Measurements from ENCODE around the gene SOS2. TPM values are rescaled to one million over a fixed set of nuclear protein-coding genes. Genes with fewer than 3 reads are reported as not detected.

Gene SOS2
- total RNA-seq, 1 experiment from 2014 or later, result 9.4 TPM

- H3K4me2 ChIP-seq (ENCODE audit: insufficient read depth, insufficient read length, low read length), result no peak overlapping the region
- no peak overlapping the region for H4K8ac ChIP-seq (replicated peaks; ENCODE audit: insufficient read length, low read depth, low read length)
- H2BK20ac ChIP-seq (ENCODE audit: low read depth, low read length, poor library complexity, severe bottlenecking), result no peak overlapping the region
- no CpG with 5 or more reads among the region's 1 CpG for WGBS (ENCODE audit: extremely low coverage, insufficient read length, low lambda C conversion rate)
- no peak overlapping the region for H3K4ac ChIP-seq (ENCODE audit: low read depth, low read length)
- no peak overlapping the region for H3K14ac ChIP-seq (ENCODE audit: insufficient read depth, low read length)
- no peak overlapping the region for H2BK15ac ChIP-seq (ENCODE audit: low read depth, low read length)
- no peak overlapping the region for H2BK5ac ChIP-seq (ENCODE audit: insufficient read length, low read length)
- H2BK120ac ChIP-seq (ENCODE audit: low read depth, low read length, poor library complexity, severe bottlenecking), result no peak overlapping the region
- H3K27ac Mint-ChIP-seq, result no peak overlapping the region
- peaks cover 3% of the 10 kb centered on the region for H3K79me1 ChIP-seq (ENCODE audit: insufficient read depth, low read depth, low read length, poor library complexity, severe bottlenecking)
- H4K91ac ChIP-seq (ENCODE audit: insufficient read length, low read depth, low read length), result no peak overlapping the region
- no peak overlapping the region for H3K56ac ChIP-seq (ENCODE audit: insufficient read length, low read depth, low read length)
- no peak overlapping the region for H3T11ph ChIP-seq (ENCODE audit: low read length)
- no peaks in the 10 kb centered on the region for H3K79me2 ChIP-seq (ENCODE audit: insufficient read depth, low read length)
- no peaks in the 10 kb centered on the region for H3K27me3 Mint-ChIP-seq (ENCODE audit: low read depth)
- H3K27ac ChIP-seq (ENCODE audit: insufficient read length, low read depth, low read length), result no peak overlapping the region
- H2AFZ ChIP-seq (ENCODE audit: low read length), result no peak overlapping the region
- no peak overlapping the region for H2BK12ac ChIP-seq (ENCODE audit: insufficient read length, low read depth, low read length)
- no peaks in the 10 kb centered on the region for H3K23me2 ChIP-seq (ENCODE audit: insufficient read length, low read depth, low read length, poor library complexity, severe bottlenecking)
- H3K18ac ChIP-seq (ENCODE audit: insufficient read length, low read depth, low read length), result no peak overlapping the region
- H3K4me1 ChIP-seq (ENCODE audit: insufficient read depth, low read length), result no peaks in the 10 kb centered on the region
- peaks cover 2 to 3% of the 10 kb centered on the region in 2 experiments; a peak in 3 of 4 replicates for H3K4me1 Mint-ChIP-seq
- no peaks in the 10 kb centered on the region for H3K9me3 Mint-ChIP-seq
- H3K9ac ChIP-seq (ENCODE audit: extremely low read depth, insufficient read length, low read length), result no peak overlapping the region
- no peak overlapping the region for H3K4me3 Mint-ChIP-seq
- H4K5ac ChIP-seq (ENCODE audit: insufficient read length, low read depth, low read length), result no peak overlapping the region
- no peak for DNase-seq
- no peaks in the 10 kb centered on the region for H4K20me1 ChIP-seq (ENCODE audit: control insufficient read depth, insufficient read depth, insufficient read length)
- no peaks in the 10 kb centered on the region for H3K9me3 ChIP-seq (ENCODE audit: control insufficient read depth, low read depth, low read length)
- no peaks in the 10 kb centered on the region for H3K27me3 ChIP-seq (ENCODE audit: insufficient read depth, low read length)
- H2AK5ac ChIP-seq (ENCODE audit: insufficient read length, low read length), result no peak overlapping the region
- H3K36me3 Mint-ChIP-seq (ENCODE audit: insufficient read depth in 1 of 3, low read depth in 3 of 3), result no peaks in the 10 kb centered on the region
- no peak overlapping the region for H3K23ac ChIP-seq (ENCODE audit: insufficient read length, low read depth, low read length)
- TF ChIP-seq CTCF (conservative IDR thresholded peaks at IDR 0.05), result no peak
Observed at GRCh38 chr14:50210074-50210473, 21.3 kb downstream of the SOS2 start.

Measured in H9 (cell line).